Measurements from ENCODE around the gene POTEI.
"Not testable (repeated sequence)": the region's sequence is repeated elsewhere in the genome, so short reads cannot be mapped to it uniquely, and the experiment has no call there.

Gene POTEI

DNA sequence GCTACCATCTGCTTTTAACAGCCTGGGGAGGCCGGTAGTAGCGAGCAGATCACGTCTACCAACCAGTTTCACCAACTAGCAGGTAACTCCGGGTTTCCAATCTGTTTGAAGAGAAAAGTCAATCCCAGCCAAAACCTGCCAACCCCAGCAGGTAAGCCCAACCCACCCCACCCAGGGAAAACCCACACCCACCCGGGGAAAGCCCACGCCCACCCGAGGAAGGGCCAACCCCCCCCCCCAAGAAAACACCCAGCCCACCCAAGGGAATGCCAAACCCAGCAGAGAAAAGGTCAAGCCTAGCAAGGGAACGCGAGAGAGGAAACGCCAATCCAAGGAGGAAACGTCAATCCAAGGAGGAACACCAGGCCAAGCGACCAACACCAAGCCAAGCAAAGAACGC, at the start of gene POTEI:
POTEI (minus strand) TSS at position 101 of the 400 bp plus-strand sequence; CDS start at position 8, 93 bp downstream.
- DNase-seq, result not testable (repeated sequence)

DNA sequence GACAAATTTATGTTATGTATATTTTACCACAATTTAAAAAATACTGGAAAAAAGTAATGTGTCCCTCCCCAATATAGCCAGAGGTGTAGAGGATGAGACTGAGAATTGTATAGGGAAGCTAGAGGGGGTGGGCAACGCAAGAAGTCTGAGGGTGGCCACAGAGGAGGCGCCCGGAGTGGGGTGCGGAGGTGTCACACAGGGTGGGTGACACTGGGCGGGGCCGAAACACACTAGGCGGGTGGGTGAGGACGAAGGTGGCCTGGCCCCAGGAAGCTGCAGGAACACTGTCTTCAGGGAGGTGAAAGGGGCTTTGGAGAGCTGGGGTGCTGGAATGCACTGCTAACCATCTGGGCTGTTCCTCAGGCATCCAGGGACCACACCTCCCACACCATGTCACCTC, 47.3 kb upstream of the POTEI start:
- not testable (repeated sequence) for DNase-seq

DNA sequence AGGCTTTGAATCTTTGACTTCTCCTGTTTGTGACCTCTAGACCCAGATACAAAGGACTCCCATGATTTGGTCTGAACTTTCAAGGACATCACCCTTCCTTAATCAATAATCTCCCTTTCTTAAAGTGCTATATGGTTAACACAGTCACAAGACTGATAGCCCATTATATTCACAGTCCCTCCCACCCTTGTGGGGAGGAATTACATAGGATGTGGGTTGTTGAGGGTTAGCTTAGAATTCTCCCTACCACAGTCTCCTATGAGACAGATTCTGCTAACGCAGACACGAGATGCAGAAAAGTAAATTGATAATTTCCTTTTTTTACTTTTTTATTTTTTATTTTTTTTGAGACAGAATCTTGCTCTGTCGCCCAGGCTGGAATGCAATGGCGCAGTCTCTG, 45.0 kb upstream of the POTEI start:
- not testable (repeated sequence) for DNase-seq

DNA sequence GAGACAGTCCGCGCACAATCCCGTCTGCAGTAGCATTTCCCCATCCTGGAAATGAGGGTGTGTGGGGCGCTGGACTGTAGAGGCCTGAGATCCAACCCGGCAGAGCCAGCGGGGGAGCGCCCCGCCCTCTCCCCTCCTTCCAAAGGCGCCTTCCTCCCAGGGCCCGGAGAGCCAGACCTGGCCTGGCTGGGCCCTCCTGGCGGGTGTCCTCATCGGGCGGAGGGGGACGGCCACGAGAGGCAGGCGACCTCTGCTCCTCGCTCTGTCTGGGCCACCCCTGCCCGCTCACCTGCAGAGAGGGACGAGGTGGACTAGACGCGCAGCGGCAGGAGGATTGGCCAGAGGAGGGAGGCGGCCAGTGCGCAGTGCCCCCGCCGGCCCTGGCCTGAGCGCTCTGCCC, 40.3 kb upstream of the POTEI start:
- DNase-seq, result not testable (repeated sequence)

DNA sequence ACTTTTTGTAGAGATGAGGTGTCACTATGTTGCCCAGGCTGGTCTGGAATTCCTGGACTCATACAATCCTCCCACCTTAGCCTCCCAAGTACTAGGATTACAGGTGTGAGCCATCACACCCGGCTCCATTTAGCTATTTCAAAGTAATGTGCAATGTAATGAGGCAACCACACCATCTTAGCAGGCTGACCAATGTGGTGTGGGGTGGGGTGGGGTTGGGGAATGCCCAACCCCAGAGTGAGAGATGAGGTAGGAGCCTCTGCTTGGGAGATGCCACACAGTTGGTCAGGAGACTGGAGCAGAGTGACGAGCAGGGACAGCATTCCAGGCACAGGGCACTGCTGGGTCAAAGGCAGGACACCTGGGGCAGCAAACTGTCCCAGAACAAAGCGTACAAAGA, 39.3 kb upstream of the POTEI start:
- not testable (repeated sequence) for DNase-seq

GRCh38 chr2:130544978-130545377, 35.9 kb upstream of the POTEI start:
- DNase-seq, result not testable (repeated sequence)

- DNase-seq, result not testable (repeated sequence)
These were observed 34.8 kb upstream of the POTEI start for GRCh38 chr2:130543785-130544528.

DNA sequence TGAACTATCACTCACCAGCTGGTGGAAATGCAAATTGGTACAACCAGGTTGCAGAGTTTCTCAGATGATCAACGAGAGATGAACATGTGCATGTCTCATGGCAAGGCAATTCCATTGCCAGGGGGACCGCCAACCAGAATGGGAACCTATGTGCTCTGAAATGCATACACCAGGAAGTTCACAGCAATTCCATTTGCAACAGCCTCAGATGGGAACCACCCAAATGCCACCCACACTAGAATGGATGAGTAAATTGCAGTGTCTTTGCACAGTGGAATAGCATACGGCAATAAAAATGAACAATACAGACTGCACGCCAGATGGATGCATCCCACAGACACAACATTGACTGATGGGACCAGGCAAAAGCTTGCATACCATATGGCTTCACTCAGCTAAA, 33.7 kb upstream of the POTEI start:
- DNase-seq, result not testable (repeated sequence)

GRCh38 chr2:130538271-130538670, 29.1 kb upstream of the POTEI start:
- DNase-seq, result not testable (repeated sequence)

DNA sequence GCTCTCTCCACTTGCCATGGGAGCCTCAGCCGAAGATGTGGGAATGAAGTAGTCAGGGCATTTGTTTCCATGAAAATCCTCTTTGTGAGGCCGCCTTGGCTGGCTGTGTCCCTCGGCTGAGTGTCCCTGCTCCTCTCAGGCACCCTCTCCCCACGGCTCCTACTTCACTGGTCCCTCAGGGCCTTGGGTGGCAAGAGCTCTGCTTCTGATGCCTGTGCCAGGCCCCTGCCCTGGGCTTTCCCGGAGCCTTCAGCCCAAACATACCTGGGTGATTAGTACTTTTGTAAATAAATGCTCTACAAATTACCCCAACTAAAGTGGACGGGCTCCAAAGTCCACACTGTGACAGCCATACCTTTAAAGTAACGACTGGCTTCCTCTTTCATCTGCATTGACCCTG, 27.5 kb upstream of the POTEI start:
- DNase-seq, result not testable (repeated sequence)

DNA sequence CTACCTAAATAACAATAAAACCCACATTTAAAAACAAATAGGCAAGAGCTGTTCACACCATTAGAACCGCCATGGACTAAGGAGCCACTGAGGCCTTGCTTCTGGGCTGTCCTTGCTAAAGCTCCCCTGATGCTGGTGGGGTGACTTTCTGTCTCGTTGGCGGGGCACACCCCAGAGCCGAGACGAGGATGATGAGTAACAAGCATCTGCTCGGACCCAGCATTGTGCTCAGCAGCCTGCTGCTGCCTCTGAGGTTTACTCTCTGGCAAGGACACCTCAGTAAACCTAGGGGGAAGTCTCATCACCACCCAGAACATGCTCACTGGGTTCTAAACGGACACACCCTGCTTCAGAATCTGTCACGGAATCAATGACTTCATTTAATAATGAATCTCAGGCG, 22.5 kb upstream of the POTEI start:
- not testable (repeated sequence) for DNase-seq

GRCh38 chr2:130531225-130531624, 22.1 kb upstream of the POTEI start:
- not testable (repeated sequence) for DNase-seq

GRCh38 chr2:130530212-130530611, 21.1 kb upstream of the POTEI start:
- DNase-seq, result not testable (repeated sequence)

DNA sequence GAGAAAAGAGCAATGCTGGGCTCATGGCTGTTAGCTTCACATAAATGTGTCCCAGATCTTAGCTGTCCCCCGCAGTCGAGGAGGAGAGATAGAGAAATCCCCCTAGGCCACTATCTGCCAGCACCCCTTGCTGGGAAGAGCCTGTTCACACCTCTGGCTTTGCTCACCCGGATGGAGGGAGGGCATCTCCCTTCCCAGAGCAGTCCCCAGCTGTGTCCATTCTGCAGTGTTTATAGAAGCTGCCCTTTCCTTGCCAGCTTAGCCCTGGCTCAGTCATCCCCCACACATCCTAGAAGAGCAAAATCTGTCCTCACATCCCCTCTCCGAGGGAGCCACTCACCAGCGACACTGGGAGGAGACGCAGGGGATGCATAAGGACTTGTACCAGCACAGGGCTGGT, 20.4 kb upstream of the POTEI start:
- not testable (repeated sequence) for DNase-seq

DNA sequence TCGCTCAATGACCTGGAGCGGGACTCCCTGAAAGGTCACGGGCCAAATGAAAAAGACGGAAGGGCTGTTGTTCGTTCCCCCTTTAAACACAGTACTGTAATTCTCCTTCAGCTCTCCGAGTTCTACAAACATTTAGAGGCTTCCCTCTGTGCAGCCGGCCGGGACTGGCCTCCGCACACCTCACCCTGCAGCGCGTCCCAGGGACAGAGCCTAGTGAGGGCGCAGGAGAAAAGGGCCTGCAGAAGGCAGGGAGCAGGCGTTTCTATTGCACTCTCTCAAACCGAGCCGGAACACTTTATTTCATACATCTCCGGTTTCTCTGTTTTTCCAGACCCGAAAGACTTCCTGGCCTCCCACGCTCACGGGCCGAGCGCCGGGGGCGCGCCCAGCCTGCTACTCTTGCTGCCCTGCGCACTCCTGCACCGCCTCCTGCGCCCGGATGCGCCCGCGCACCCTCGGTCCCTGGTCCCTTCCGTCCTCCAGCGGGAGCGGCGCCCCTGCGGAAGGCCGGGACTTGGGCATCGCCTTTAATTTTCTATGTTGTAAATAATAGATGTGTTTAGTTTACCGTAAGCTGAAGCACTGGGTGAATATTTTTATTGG, 18.3 kb upstream of the POTEI start:
- DNase-seq, result not testable (repeated sequence)

- DNase-seq, result not testable (repeated sequence)
These were observed 13.3 kb upstream of the POTEI start for GRCh38 chr2:130522390-130522789.

GRCh38 chr2:130520992-130521391, 11.9 kb upstream of the POTEI start, which contains the start of gene CFC1B:
Gene CFC1B, plus strand, starts transcription at chr2:130521222. Its CDS starts 263 bp downstream, at chr2:130521485.
- DNase-seq, result not testable (repeated sequence)

DNA sequence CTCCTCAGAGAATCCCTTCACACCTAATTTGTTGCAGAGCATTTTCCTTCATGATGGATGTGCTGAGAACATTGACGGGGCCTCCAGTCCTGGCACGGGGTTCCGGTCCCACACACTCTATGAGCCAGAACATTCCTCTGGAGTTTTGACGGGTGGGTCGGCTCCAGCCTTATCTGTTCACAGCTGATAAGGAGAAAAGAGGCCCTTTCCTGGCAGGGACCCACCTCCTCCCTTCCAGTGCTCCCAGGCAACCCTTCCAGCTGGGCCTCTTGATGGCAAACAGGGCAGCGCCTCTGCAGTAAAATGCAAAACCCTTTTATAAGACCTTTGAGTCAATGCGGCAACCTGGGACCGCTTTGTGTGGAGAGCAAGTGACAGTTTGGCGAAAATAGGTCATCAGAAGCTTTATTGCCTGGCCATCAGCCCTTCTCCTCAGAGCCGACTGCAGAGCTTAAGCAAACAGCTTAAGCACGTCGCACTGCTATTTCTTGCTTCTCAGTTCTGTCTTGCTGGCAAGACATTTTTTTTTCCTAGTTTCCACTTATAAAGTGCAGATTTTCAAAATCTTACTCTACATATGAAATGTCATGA, 9.5 kb upstream of the POTEI start:
- not testable (repeated sequence) for DNase-seq

GRCh38 chr2:130511747-130512451, 2.8 kb upstream of the POTEI start:
- DNase-seq, result not testable (repeated sequence)

GRCh38 chr2:130510807-130511746, 1.9 kb upstream of the POTEI start:
- DNase-seq, result not testable (repeated sequence)

DNA sequence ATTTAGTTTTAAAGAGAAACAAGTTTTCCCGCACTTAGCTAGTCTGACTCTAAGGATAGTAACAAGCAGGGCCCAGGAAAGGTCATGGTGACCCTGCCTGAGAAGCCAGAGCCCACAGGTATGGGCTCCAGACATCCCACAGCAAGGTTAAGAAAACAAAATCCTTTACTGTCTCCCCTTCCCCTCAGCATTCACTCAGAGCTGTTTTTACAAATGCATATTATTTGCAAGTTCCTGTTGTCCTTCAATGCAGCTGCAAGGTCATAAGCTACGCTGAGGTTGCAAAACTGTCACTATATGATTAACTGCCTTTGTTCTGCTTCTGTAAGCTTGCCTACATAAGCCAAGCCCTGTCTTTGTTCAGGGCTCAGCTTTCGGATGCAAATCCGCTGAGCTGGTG, 18.1 kb downstream of the POTEI start:
- DNase-seq, result not testable (repeated sequence)

- DNase-seq, result not testable (repeated sequence)
These were observed 53.7 kb downstream of the POTEI start for GRCh38 chr2:130455413-130455812.

Data from fibroblast of skin of right quadriceps (primary cell).